HG02678 (cell line): Measurements from ENCODE around the gene OSTN.
"Not testable (repeated sequence)": the region's sequence is repeated elsewhere in the genome, so short reads cannot be mapped to it uniquely, and the experiment has no call there.

Experiments used
- ATAC-seq: cut with Tn5 transposase; IDR thresholded peaks from one replicate; pipeline ENCODE4 v1.9.1; 2021; ENCODE audit warnings: mild to moderate bottlenecking, moderate library complexity; ENCODE audit not compliant: unreplicated experiment

Gene OSTN

DNA sequence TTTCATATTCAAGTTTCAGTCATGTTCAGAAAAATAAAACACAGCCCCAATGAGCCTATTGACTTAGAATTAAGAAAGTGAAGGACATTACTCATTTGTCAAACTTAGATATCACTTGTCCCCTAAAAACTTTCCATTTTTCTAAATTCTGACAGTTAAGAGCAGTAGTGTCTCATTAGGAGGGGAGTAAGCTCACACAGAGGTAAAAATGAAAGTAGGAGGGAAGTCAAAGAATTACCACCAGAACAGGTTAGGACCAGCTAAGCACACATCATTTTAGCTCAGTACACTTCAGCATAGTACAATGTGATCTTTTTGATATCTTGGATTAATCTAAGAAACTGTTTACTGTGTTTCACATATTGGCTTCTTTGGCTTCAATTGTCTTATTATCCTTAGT lies 64.3 kb downstream of the OSTN start:
- ATAC-seq: peak; percentile 87

DNA sequence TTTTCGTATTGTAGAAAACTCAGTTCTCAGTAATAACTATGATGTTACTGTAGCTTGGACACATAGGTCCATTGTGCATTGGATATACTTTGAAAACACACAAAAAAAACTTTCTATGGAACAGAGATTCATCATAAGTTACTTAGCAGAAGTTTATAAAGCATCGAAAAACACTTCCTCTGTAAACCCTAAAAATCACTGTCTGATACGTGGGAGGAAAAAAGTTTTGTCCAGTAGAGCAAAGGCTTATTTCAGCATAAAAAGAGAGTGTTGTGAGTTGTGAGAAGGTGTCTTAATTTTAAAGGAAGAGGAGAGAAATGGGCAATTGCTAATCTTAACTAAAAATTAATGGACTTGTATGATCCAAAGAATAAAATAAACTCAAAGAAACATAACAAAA lies 64.8 kb downstream of the OSTN start:
- no peak for ATAC-seq

DNA sequence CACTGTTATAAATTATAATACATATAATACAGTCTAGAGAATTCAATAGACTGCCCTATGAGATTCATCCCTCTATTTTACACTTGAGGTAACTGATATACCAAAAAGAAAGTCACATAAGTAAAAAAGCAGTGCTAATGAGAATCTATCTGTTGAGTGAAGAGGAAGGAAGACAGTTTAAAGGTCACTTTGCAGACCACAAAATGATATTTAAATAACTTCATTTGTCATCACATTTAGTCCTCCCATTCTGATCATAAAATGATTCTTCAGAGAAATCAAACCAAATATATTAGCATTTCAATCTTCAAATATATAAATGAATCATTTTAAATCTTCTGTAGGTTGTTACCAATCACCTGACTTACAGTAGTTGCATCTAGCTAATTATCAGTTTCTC lies 69.7 kb downstream of the OSTN start:
- no peak for ATAC-seq

DNA sequence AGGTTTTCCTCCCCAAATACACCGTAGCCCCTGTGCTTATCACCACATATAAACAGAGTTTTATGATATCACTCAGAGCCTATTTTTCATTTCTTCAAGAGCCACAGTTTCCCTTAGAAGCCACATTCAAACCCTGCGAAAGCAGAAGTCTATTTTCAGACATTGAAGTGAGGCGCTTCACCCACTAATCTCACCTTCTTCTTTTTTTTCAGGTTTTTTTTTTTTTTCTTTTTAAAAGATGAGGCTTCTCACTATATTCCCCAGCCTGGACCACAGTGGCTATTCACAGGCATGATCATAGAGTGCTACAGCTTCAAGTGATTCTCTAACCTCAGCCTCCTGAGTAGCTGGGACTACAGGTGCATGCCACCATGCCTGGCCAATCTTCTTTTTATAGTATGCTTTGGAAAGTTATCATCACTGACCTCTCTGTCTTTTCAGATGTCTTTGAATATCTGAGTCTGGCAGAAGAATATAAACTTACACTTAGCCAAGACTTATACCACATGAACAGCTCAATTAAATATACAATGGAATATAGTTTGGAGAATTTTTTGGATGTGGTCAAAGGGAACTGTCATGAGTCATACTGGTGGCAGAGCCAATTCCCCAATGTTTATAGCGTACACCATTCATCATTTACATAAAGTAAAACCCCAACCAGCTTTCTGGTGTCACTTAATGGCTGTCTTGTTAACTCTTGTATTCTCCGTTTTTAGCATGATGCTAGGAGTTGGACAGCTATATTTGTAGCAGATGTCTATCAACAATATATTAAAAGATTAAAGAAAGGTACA lies 70.4 kb downstream of the OSTN start:
- ATAC-seq: peak; percentile 72

DNA sequence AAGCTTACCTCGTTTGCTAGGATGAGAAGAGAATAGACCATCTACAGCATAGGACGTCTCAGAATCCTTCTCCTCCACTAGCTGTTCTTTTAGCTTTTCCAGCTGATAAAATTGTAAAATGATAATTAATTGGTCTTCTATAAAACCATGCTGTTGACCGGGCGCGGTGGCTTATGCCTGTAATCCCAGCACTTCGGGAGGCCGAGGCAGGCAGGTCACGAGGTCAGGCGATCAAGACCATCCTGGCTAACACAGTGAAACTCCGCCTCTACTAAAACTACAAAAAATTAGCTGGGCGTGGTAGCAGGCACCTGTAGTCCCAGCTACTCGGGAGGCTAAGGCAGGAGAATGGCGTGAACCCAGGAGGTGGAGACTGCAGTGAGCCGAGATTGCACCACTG lies 76.2 kb downstream of the OSTN start:
- ATAC-seq: not testable (repeated sequence)

DNA sequence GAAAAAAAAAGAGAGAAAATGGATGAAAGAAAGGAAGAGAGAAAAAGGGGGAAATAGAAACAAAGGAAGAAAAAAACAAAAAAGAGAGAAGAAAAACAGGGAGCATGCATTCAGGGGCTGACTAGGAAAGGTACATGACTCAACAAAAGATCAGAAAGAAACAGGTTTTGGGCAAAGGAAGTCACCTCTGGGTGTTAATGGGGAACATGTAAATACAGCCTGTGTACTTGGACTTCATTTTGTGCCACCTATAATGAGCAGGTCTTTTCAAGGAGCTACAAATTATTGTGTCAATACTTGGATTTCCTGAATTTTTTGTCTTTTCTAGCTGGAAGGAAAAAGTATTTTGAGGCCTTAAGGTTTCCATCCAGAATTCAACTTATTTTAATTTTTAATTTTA lies 76.7 kb downstream of the OSTN start:
- no peak for ATAC-seq

DNA sequence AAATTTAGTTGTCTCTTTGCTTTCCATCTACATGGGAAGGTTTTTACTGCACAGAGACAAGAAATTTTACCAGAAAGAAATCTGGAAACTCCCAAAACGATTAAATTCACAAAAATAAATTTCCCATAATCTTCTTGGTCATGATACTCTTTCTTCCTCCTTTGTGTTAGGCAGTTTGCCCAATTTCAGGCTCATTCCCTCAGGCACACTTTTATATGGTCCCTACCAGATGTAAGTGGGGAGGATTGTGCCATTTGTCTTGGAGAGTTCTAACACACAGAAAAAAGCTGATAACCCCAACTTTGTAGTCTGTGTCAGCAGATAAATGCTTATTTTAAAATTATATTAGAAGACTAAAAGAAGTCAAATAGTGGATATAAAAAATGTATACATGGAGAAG lies 81.1 kb downstream of the OSTN start:
- ATAC-seq: no peak

DNA sequence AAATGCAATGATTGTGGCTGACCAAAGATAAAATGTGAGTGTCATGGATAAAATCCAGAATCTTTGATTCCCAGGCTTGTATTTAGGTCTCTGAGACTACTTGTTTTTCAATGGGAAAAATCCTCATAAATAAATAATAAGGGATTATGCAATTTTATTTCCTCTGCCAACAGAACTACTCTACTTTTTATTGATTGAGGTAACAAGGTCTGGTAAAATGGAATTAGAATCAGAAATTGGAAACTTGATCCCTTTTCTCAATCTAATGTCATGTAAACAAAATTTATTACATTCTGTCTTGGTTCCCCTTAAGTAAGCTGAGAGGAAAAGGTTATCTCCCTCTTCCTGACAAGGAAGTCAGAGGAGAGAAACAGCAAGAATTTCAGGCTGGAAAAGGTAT lies 81.8 kb downstream of the OSTN start:
- ATAC-seq: no peak

DNA sequence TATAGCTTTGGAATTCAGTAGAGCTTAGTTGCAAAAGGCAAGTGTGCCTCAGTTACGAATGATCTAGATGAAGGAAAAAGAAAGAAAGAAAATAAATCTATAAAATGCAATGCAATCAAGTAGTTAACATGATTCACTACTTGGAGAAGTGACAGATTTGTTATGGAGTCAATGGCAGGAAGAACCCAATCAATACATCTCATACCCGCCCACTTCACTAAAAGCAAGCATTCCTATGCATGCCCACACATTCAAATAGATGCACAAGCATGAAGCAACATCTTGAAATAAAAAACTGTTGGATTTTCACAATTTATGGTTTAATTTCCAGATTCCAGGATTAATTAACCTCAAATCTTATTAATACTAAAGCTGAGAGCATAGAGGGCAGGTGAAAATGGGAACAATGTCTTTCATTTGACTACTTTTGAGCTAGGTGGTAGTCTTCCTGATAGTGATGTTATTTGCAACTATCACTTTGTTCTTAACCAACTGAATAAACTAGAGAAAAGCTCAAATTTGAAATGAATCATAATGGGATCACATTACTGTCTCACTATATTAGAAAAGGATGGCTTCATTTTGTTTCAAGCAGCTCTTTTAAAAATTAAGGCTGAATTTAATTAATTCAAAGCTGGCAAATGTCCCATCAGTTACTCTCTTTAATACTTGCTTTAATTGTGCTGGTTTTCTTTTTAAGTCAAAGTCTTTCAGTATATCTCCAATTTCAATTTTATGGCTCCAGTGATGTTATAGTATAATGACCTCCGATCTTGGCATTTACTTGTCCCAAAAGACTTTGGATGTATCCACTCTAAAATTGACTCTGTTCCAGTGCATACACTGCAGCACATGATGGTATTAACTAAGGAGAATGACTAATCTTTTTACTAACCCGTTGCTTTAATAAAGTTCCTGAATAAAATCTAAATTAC lies 83.5 kb downstream of the OSTN start:
- ATAC-seq: no peak

DNA sequence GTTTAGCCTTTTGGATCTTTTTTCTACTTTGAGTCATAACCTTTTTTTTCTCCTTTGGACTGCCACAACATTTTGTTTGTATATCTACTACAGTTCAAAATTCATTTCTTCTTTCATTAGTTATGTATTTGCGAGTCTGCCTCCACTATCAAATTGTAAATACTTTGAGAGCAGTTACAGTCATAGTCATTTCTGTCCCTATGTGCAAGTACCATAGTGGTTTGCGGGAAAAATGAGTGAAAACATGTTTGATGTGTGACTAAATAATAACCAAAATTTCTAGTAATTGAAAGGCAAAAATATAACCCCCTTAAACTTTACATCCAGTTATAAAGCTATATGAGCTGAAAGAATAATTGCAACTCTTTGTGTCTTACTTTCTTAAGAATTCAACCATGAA lies 84.4 kb downstream of the OSTN start:
- ATAC-seq: no peak

DNA sequence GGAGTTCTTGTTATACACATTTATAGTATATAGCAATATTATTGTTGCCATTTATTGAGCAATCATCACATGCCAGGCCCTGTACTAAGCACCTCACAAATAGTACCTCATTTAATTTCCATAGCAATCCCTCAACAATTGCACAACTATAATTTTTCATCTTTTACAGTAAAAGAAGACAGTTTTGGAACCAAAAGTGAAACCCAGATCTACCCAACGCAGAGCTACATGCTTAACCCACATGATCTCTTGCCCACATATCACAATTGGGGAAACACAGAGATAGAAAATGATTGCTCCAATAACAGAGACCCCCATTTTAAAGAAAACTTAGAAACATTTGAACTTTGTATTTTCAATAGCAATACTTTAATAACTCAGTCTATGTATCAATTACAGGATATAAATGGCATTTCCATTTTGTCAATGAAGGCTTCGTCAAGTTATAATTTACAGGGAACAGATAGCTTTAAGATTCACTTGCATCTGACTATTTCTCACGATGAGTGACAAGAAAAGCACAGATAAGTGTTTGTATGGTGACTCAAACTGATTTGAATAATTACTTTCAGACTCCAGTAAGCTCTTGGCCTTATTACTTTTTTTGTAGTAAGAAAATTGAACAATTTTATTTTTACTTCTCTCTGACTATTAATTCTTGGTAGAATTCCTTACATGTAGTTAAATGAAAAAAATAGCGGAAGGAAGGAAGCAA lies 91.4 kb downstream of the OSTN start:
- peak; percentile 95 for ATAC-seq

DNA sequence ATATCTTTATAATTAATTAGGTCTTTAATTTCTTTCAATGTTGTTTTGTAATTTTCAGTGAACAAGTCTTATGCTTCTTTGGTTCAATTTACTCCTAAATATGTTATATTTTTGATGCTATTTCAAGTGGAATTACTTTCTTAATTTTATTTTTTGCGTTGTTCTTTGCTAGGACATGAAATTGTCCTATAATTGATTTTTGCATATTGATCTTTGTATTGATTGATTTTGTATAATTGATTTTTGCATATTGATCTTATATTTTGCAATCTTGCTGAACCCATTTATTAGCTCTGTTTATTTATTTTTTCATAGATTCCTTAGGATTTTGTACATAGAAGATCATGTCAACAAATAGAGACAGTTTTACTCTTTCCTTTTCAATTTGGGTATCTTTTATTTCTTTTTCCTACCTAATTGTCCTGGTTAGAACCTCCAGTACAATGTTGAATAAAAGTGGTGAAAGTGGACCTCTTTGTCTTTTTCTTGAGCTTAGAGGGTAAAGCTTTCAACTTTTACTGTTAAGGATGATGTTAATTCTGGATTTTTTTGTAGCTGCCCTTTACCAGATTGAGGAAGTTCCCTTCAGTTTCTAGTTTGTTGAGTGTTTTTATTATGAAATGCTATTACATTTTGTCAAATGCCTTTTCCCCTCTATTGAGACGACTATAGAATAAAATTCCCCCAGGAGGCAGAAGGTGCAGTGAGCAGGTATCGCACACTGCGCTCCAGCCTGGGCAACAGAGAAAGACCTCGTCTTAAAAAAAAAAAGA lies 93.4 kb downstream of the OSTN start:
- ATAC-seq: no peak

DNA sequence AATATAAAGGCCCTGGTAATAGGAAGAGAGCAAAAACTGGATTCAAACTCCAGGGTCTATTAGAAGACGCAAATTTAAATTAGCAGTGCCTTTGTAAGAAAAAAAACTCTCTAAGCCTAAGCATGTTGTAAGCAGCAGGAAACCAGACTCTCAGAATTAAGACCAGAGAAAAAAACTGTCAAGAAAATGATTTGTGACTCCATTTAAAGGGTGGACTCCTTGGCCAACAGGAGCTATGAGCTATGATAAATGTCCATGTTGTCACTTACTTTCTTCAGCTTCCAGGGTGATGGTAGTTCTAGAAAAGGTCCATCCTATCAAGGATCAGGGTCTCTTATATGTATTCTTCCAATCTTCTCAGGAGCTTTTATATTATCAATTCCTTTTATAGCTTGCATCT lies 95.2 kb downstream of the OSTN start:
- ATAC-seq: no peak

DNA sequence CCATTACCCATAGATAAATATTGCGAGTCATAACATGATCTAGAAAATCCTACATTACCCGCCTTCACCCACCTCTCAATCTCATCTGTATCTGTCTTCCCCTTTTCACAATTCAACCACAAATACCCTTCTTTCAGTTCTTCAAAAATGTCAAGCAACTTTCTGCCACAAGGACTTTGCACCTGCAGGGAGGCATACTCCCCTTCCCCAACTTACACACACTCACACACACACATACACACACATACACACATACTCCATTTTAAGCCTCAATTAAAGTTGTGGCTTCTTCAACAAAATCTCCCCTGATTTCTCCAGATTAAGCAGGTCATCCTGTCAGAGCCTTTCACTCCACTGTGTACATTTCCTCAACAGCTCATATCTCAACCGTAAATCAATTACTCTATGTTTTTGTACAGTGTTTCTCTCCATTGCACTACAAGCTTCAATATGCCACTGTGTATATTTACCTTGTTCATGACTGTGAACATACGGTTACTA lies 97.0 kb downstream of the OSTN start:
- peak; percentile 80 for ATAC-seq

DNA sequence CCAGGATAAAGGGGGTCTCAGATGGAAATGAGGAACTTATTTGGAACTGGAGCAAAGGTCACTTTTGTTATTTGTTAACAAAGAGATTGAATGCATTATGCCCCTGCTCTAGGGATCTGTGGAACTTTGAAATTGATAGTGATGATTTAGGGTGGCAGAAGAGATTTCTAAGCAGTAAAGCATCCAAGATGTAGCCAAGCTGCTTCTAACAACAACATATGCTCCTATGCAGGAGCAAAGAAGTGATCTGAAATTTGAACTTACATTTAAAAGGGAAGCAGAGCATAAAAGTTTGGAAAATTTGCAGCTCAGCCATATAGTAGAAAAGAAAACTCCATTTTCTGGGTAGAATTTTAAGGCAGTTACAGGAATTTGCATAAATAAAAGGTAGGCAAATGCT lies 99.8 kb downstream of the OSTN start:
- no peak for ATAC-seq

DNA sequence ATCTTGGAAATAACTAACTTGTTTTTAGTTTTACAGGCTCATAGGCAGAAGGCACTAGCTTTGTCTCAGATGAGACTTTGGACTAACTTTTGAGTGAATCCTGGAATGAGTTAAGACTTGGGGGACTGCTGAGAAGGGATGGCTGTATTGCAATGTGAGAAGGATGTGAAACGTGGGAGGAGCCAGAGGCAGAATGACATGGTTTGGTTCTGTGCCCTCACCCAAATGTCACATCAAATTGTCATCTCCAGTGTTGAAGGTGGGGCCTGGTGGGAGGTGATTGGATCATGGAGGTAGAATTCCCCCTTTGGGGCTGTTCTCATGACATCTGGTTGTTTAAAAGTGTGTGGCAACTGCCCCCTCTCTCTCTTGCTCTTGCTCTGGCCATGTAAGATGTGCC lies 101.4 kb downstream of the OSTN start:
- ATAC-seq: peak; percentile 18

DNA sequence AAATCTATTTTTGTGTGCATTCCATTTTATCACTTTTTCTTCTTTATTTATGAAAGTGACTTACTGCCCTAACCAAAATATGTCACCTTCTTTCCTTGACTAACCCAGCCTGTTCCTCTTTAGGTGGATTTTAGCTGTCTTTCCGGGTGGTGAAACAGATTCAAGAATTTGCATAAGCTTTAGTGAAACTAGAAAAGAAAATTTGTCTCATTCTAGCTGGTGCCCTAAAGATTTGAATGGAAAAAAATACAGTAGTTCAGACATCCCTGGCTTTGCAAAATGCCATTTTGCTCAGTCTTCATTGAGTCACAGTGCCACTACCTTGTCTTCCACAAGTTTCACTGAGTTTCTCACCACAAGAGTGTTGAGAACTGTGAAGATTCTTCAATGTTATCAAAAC lies 102.0 kb downstream of the OSTN start:
- peak; percentile 71 for ATAC-seq

DNA sequence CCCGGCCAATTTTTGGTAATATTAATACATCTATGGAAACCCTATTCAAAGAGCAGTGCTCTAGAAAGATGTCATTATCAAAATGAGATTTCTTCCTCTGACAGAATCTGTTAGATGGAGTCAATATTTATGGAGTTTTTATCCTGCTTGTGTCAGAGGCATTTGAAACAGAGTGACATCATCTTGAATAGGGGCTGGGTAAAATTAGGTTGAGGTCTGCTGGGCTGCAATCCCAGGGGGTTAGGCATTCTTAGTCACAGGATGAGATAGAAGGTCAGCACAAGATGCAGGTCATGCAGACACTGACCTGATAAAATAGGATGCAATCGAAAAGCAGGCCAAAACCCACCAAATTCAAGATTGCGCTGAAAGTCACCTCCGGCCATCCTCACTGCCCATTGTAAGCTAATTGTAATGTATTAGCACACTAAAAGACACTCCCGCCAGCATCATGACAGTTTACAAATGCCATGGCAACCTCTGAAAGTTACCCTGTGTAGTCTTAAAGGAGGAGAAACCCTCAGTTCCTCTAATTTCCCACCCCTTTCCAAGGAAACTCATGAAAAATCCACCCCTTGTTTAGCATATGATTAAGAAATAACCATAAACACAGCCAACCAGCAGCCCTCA lies 102.9 kb downstream of the OSTN start:
- no peak for ATAC-seq

DNA sequence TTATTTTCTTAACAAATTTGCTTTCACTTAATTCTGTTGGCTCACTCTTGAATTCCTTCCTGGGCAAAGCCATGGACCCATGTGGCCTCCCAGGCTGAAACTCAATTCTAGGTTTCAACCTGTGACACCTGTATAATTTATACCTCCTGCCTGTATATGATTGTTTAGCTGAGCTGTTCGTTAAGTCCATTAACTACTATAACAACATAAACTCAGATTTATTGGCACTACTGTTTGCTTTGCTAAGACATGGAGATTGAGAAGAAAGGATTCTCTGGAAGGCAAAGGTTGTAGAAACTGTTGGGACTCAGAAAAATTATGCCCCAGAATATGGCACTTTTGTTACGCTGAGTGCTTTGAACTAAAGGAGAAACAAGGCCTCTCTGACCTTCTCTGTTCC lies 103.4 kb downstream of the OSTN start:
- ATAC-seq: no peak

DNA sequence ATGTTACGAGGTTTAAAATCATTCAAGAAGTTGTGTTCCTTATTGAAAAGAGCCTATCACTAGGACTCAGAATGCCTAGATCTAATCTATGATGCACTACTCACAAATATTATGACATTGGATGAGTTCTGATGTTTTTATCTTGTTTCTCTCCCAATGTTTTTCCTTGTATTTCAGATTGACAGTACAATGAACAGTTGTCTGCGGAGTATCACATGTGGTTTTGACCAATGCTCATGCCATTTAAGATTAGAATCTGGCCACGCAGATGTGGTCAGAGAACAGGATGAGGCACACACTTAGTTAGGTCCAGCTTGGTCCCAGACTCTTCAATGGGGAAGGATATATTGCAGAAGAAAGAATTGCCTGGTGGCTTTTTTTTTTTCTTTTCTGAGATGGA lies 104.6 kb downstream of the OSTN start:
- ATAC-seq: no peak
